GM21737 (cell line): ENCODE data around the gene ZNF616.

ENCODE experiments used
- ATAC-seq: cut with Tn5 transposase; IDR thresholded peaks from one replicate; pipeline ENCODE4 v1.9.1; 2021; ENCODE audit warnings: mild to moderate bottlenecking, moderate library complexity; ENCODE audit not compliant: unreplicated experiment

ZNF616 gene

GRCh38 chr19:52139252-52140031, at the start of gene ZNF616:
TSS of gene ZNF616 (minus strand) at chr19:52139938. CDS start at chr19:52130512, 9,426 bp downstream.
- peak; percentile 58 for ATAC-seq

GRCh38 chr19:52188822-52189734, 49.3 kb upstream of the ZNF616 start:
- ATAC-seq = peak; percentile 6

- ATAC-seq = no peak
Observed at GRCh38 chr19:52187407-52187806, 47.7 kb upstream of the ZNF616 start.

GRCh38 chr19:52176574-52176973, 36.8 kb upstream of the ZNF616 start:
- ATAC-seq = no peak

- no peak for ATAC-seq
Observed at GRCh38 chr19:52172347-52172746, 32.6 kb upstream of the ZNF616 start.

DNA sequence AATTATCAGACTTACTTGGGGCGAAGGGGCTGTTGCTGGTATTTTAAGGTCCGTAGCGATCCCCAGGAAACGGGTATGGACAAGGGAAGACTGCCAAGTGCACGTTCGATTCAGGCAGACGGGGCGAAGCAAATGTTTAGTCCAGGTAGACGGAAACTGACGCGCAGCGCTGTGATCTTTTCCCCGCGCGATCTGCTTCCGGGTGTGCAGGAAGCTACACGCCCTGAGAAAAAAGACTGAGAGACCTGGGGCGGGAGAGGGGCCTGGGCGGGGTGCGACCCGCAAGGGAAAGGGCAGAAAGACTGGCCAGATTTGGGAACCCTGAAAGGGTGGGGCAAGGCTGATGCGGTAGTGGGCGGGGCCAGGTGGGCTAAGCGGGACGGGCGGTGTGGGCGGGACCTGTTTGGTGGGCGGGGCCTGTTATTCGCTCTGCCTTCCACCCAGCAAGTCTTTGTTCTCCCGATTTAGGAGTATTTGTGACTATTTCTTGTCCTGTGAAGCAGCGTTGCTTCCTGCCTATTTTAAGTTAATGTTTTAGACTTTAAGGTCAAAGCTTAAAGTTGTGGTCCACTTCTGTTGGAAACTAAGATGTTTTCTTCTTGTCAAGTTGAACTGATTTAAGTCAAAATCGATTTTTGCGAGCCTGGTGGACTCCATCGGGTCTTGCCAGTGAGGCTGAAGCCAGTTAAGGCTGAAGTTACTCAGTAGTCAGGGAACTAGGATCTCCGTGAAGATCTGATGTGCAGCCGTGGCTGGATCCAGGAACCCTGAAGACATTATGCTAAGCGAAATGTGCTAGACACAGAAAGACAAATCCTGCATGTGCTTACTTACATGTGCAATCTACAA, 31.8 kb upstream of the ZNF616 start, which contains the start of gene ZNF836:
TSS of gene ZNF836 (minus strand) at position 301 of the 849 bp plus-strand sequence. CDS start 3,549 bp downstream, outside the sequence.
- ATAC-seq = peak; percentile 76

DNA sequence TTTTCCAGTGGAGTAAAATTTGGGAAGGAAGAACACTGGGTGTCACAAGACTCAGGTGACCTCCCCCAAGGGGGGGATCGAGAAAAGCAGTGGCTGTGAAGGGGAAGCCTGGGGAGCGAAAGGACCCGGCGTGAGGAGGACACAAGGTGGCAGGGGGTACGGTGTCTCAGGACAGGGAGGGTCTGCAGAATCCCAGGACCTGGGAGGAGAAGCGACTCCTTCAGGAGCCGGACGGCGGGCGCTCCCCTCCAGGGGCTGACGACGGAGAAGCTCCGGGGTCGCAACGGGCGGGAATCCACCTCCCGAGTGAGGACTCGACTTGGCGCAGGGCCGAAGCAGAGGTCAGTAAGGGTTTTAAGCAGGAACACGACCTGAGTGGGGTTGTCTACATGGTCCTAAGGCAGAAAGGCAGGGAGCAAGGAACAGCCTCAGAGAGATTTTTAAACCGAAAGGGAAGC, 31.2 kb upstream of the ZNF616 start:
- peak; percentile 37 for ATAC-seq

- no peak for ATAC-seq
Observed at GRCh38 chr19:52170304-52170703, 30.6 kb upstream of the ZNF616 start.

DNA sequence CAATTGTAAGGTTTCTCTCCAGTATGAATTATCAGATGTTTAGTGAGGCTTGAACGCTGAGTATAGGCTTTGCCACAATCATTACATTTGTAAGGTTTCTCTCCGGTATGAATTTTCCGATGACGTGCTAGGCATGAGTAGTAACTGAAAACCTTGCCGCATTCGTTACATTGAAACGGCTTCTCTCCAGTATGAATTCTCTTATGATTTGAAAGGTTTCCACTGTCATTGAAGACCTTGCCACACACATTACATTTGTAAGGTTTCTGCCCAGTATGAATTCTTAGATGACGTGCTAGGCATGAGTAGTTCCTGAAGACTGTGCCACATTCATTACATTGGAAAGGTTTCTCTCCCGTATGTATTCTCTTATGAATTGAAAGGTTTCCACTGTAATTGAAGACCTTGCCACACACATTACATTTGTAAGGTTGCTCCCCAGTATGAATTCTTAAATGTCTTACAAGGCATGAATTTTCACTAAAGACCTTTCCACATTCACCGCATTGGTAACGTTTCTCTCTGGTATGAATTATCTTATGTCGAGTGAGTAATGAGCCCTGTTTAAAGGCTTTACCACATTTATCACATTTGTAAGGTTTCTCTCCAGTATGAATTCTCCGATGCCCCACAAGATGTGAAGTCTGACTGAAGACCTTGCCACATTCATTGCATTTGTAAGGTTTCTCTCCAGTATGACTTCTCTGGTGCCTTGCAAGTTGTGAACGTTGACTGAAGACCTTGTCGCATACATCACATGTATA, 16.0 kb upstream of the ZNF616 start:
- ATAC-seq = no peak

DNA sequence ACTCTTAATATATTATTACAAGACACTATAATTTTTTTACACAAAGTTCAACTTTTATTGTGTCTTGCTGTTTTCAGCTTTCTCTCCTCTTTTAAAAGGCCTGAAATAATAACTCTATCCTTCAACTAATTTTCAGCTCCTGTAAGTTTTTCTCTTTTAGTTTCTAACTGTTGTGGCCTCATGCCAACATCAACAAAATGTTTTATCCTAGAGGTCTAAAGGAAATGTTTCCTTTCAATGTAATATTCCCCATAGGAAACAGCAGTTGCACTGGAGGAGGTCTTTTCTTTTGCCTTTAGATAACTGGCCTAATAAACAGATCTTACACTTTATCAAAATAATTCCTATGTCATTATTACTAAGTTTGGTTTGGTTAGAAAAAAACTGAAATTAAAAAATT, 8.5 kb upstream of the ZNF616 start:
- no peak for ATAC-seq

DNA sequence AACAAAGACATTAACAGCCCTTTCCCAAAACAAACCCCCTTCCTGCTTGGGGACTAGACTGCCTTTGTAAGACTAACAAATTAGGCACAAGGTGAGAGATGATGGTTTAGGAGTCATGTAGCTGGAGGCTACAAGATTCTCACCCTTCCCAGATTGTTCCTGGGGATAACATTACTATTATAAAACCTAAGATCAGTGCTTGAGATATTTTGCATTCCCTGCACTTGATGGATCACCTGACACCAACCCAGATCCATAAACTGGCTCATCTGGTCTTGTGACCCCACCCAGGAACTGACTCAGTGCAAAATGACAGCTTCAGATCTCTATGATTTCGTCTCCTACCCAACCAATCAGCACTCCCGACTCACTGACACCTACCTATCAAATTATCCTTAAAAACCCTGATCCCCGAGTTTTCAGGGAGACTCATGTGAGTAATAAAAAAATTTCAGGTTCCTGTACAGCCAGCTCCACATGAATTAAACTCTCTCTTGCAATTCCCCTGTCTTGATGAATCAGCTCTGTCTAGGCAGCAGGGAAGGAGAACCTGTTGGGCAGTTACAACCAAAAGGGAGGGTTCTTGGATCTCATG, 2.4 kb upstream of the ZNF616 start:
- ATAC-seq = no peak

DNA sequence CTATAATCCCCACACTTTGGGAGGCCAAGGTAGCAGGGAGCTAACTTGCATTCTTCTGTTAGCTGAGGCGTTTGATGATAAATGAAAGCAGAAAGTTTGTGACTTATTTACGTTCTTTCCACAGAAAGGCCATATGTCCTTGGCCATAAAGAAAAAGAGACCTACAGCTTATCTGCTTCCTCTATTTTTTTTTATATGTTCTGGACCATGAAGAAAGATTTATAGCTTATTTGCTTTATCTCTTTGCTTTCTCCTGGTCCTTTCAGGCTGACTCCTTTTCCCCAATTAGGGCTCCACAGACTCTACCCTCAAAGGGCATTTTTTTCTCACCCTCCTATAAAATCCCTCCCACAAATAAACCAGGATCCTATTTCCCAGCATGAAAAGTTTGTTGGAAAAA, 1.5 kb upstream of the ZNF616 start:
- ATAC-seq = no peak

DNA sequence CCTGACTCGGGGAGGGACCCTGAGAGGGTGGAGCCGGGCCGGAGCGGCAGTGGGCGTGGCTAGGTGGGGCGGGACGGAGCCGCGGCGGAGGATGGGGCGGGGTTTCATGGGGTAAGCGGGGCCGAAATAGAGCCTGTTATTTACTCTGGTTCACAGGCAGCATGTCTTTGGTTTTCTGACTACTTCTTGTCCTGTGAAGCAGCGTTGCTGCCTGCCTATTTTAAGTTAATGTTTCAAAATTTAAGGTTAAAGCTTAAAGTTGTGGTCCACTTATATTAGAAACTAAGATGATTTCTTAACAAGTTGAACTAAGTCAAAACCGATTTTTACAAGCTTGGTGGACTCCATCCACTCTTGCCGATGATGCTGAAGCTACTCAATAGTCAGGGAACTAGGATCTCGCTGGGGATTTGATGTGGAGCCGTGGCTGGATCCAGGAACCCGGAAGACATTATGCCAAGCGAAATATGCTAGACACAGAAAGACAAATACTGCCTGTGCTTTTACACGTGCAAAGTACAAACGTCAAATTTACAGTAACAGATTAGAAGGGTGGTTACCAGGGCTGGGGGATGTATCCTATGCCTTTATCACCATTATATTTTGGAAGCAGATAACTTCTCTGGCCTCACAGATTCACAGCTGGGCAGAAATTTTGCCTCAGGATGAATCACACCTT, 433 bp upstream of the ZNF616 start:
- ATAC-seq = peak; percentile 95

DNA sequence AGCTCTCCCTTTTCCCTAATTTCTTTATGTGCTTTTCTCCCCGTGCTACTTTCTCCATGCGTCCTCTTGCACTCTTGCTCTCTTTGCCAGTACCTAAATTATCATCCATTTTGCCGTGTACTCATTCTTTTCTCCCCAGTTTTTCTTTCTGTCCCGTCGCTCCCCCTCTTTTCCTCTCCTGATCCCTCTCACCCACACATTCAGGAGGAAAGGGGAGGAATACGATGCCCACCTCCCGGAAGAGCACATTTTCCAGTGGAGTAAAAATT, 821 bp downstream of the ZNF616 start:
- no peak for ATAC-seq

DNA sequence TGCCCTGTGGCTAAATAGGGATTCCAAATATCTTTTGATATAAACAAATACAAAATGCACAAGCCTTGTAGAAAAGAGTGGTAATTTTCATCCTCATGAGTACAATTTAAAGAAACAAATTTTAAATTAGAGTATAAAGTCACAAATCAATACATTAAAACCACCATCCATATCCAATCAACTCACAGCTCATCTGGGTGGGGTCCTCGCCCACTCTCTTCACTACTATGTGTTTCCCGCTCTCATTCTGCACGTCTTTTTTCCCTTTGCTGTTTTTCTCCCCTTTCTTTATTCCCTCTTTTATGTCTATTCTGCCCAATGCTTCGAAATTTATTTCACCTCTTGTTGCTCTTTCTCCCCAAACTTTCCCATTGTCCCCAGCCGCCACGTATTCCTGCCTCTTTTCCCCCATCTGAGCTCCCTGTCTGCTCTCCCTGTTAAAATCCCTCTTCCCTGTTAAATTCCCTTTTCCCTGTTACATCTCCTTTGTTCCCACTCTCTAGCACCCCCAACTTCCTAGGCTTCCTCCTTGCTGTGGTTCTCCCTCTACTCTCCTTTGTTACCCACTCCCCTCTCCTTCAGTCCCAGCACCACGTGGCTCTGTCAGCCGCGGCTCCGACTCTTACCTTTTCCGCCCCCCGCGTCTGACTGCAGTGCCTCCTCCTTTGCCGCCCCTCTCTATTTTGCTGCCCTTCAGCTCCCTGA, 1.3 kb downstream of the ZNF616 start:
- ATAC-seq = no peak

DNA sequence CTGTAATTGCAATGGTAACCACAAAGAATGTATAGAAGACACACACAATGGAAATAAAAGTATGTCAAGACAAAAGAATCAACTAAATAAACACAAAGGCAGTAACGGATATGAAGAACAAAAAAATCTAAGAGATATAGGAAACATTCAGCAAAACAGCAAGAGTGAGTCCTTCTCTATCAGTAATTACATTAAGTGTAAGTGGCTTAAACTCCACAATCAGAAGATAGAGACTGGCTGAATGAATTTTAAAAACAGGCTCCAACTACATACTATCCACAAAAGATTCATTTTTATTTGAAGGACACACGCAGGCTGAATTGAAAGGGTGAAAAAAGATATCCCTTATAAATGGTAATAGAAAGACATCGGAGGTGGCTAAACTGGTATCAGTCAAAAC, 19.5 kb downstream of the ZNF616 start:
- no peak for ATAC-seq

- ATAC-seq = no peak
Observed at GRCh38 chr19:52115526-52116053, 24.1 kb downstream of the ZNF616 start.

GRCh38 chr19:52114691-52115090, 25.0 kb downstream of the ZNF616 start:
- no peak for ATAC-seq
